SK-N-SH (cell line): ENCODE data around the gene ZNF683. TPM values are rescaled to one million over a fixed set of nuclear protein-coding genes. Genes with fewer than 3 reads are reported as not detected.

ENCODE experiments used
- CTCF ChIA-PET: fragments of 300-600, 350-600 bp; formaldehyde crosslinking; extraction: SDS; loops from one replicate; lab custom pipeline; 2021; lab: Yijun Ruan, JAX
- POLR2A ChIA-PET: fragments of 350-600 bp; sonication (Branson Sonifier 250); formaldehyde crosslinking; extraction: SDS; loops from one replicate; lab custom pipeline; 2020; ENCODE audit warnings: antibody characterized with exemption, inconsistent platforms; lab: Yijun Ruan, JAX
- DNase-seq: peaks from one replicate; pipeline ENCODE4 v3.0.0; 2012
- H2AFZ ChIP-seq: fragments of 200-600 bp; sonication (generic); 2 replicates; pipeline ENCODE4 v1.8.1; 2016; ENCODE audit warnings: antibody characterized with exemption, mild to moderate bottlenecking, low read depth
- H3F3A ChIP-seq: fragments of 200-600 bp; sonication (generic); replicated peaks from 2 replicates; pipeline ENCODE3; 2016; ENCODE audit warnings: antibody characterized with exemption, mild to moderate bottlenecking; ENCODE audit not compliant: insufficient read depth
- H3K27ac ChIP-seq, 2 experiments: fragments of 200-500 bp in 1 of 2; fragments of 200-600 bp in 1 of 2; sonication (Bioruptor generic) in 1 of 2; sonication (generic), shearing (Covaris generic) in 1 of 2; 2 replicates each; pipeline versions ENCODE4 v1.5.1 to v1.6.1; 2014 to 2016; ENCODE audit warnings: low read depth in 2 of 2, inconsistent platforms in 1 of 2, low read length in 1 of 2, mild to moderate bottlenecking in 1 of 2, mixed read lengths in 1 of 2
- H3K27me3 ChIP-seq: fragments of 200-600 bp; sonication (generic), shearing (Covaris generic); 2 replicates; pipeline ENCODE4 v1.6.1; 2016; ENCODE audit warnings: mixed run types; ENCODE audit not compliant: insufficient read depth
- H3K36me3 ChIP-seq, 2 experiments: fragments of 200-500 bp in 1 of 2; fragments of 200-600 bp in 1 of 2; sonication (Bioruptor generic) in 1 of 2; sonication (generic) in 1 of 2; replicated peaks in 1 of 2; 2 replicates each; pipeline versions ENCODE3 to v1.5.1; 2014 to 2016; ENCODE audit warnings: low read length in 1 of 2, mild to moderate bottlenecking in 1 of 2; ENCODE audit not compliant: insufficient read depth in 2 of 2, control insufficient read depth in 1 of 2
- H3K4me1 ChIP-seq, 2 experiments: fragments of 200-500 bp in 1 of 2; fragments of 200-600 bp in 1 of 2; sonication (Bioruptor generic) in 1 of 2; sonication (generic), shearing (Covaris generic) in 1 of 2; 2 replicates each; pipeline versions ENCODE4 v1.5.1 to v1.6.1; 2014 to 2016; ENCODE audit warnings: low read depth in 1 of 2, low read length in 1 of 2, mixed run types in 1 of 2; ENCODE audit not compliant: insufficient read depth in 2 of 2, control insufficient read depth in 1 of 2
- H3K4me2 ChIP-seq: fragments of 200-600 bp; sonication (generic), shearing (Covaris generic); 2 replicates; pipeline ENCODE4 v1.6.1; 2017; ENCODE audit warnings: mixed run types
- H3K4me3 ChIP-seq, 2 experiments: fragments of 200-500 bp in 1 of 2; fragments of 200-600 bp in 1 of 2; sonication (Bioruptor generic) in 1 of 2; sonication (generic), shearing (Covaris generic) in 1 of 2; 2 replicates each; pipeline versions ENCODE4 v1.5.1 to v1.8.1; 2014 to 2016; ENCODE audit warnings: low read depth in 2 of 2, inconsistent platforms in 1 of 2, low read length in 1 of 2, mild to moderate bottlenecking in 1 of 2, mixed read lengths in 1 of 2, moderate library complexity in 1 of 2
- H3K79me2 ChIP-seq: fragments of 200-600 bp; sonication (generic); 2 replicates; pipeline ENCODE4 v1.8.1; 2017; ENCODE audit warnings: mild to moderate bottlenecking; ENCODE audit not compliant: insufficient read depth
- H3K9ac ChIP-seq: fragments of 200-600 bp; sonication (generic); 2 replicates; pipeline ENCODE4 v1.6.1; 2017; ENCODE audit warnings: mixed run types
- H3K9me2 ChIP-seq: fragments of 200-600 bp; sonication (generic); 2 replicates; pipeline ENCODE4 v1.6.1; 2017; ENCODE audit warnings: mixed run types
- H3K9me3 ChIP-seq: fragments of 200-600 bp; sonication (generic); 2 replicates; pipeline ENCODE4 v1.6.1; 2017; ENCODE audit warnings: mixed run types, mild to moderate bottlenecking, moderate library complexity
- H4K20me1 ChIP-seq: fragments of 200-600 bp; sonication (generic); 2 replicates; pipeline ENCODE4 v1.6.1; 2017; ENCODE audit warnings: mild to moderate bottlenecking, mixed run types; ENCODE audit not compliant: insufficient read depth
- CTCF ChIP-seq: fragments of 200-600 bp; sonication (generic); IDR thresholded peaks from 2 replicates; pipeline ENCODE4 v1.6.1; 2017; ENCODE audit warnings: antibody characterized with exemption, mild to moderate bottlenecking, moderate library complexity
- ELF1 ChIP-seq: IDR thresholded peaks from 2 replicates; pipeline ENCODE4 v1.4.0; 2012
- EZH2phosphoT487 ChIP-seq: fragments of 200-600 bp; sonication (generic); IDR thresholded peaks from 2 replicates; pipeline ENCODE4 v1.6.1; 2017; ENCODE audit warnings: low read depth, mixed run types, mild to moderate bottlenecking, antibody characterized with exemption, moderate library complexity, borderline replicate concordance
- FOXJ3 ChIP-seq: sonication (generic); formaldehyde crosslinking; IDR thresholded peaks from 2 replicates; pipeline ENCODE4 v1.5.1; 2020; ENCODE audit warnings: mild to moderate bottlenecking, missing genetic modification reagents
- GATA2 ChIP-seq: sonication (generic); formaldehyde crosslinking; IDR thresholded peaks from 2 replicates; pipeline ENCODE4 v1.5.0; 2020; ENCODE audit warnings: mild to moderate bottlenecking, missing genetic modification reagents
- JUND ChIP-seq: IDR thresholded peaks from 2 replicates; pipeline ENCODE4 v1.4.0; 2012
- MAX ChIP-seq: IDR thresholded peaks from 2 replicates; pipeline ENCODE4 v1.4.0; 2012; ENCODE audit warnings: low read depth
- MXI1 ChIP-seq: IDR thresholded peaks from 2 replicates; pipeline ENCODE4 v1.6.1; 2012; ENCODE audit warnings: mild to moderate bottlenecking, low read depth, low read length, improper control_type of control experiment
- NFIC ChIP-seq: IDR thresholded peaks from 2 replicates; pipeline ENCODE4 v1.4.0; 2012; ENCODE audit warnings: borderline replicate concordance
- POLR2AphosphoS5 ChIP-seq: IDR thresholded peaks from 2 replicates; pipeline ENCODE4 v1.6.1; 2012; ENCODE audit warnings: low read depth, low read length
- RAD21 ChIP-seq: IDR thresholded peaks from 2 replicates; pipeline ENCODE4 v1.6.1; 2012; ENCODE audit warnings: mild to moderate bottlenecking, low read length
- RCOR1 ChIP-seq: fragments of 150-350 bp; IDR thresholded peaks from 2 replicates; pipeline ENCODE4 v1.6.1; 2017; ENCODE audit warnings: antibody characterized with exemption, low read length
- REST ChIP-seq: IDR thresholded peaks from 2 replicates; pipeline ENCODE4 v1.6.1; 2012; ENCODE audit warnings: mild to moderate bottlenecking, low read depth, low read length, moderate library complexity
- RFX5 ChIP-seq: IDR thresholded peaks from 2 replicates; pipeline ENCODE4 v1.6.1; 2012; ENCODE audit warnings: mild to moderate bottlenecking, improper control_type of control experiment, low read length
- RXRA ChIP-seq: IDR thresholded peaks from 2 replicates; pipeline ENCODE4 v1.4.0; 2012; ENCODE audit warnings: low read depth, mild to moderate bottlenecking, borderline replicate concordance
- SIN3A ChIP-seq: IDR thresholded peaks from 2 replicates; pipeline ENCODE4 v1.6.1; 2012; ENCODE audit warnings: low read depth, mild to moderate bottlenecking, low read length, moderate library complexity, borderline replicate concordance
- TAF1 ChIP-seq: IDR thresholded peaks from 2 replicates; pipeline ENCODE4 v1.6.1; 2012; ENCODE audit warnings: low read depth, mild to moderate bottlenecking, low read length, moderate library complexity, borderline replicate concordance
- TCF12 ChIP-seq: IDR thresholded peaks from 2 replicates; pipeline ENCODE4 v1.4.0; 2012
- USF2 ChIP-seq: fragments of 150-350 bp; IDR thresholded peaks from 2 replicates; pipeline ENCODE4 v1.6.1; 2017; ENCODE audit warnings: antibody characterized with exemption, low read length, low read depth, borderline replicate concordance
- YY1 ChIP-seq: IDR thresholded peaks from 2 replicates; pipeline ENCODE4 v1.4.0; 2012; ENCODE audit warnings: low read depth, mild to moderate bottlenecking
- WGBS: methylation state at CpG from one replicate; pipeline ENCODE4 v1.1.6; 2017; ENCODE audit warnings: low lambda C conversion rate; 5-methylcytosine and 5-hydroxymethylcytosine counted together
- polyA plus RNA-seq, 3 experiments: library from polyadenylated mRNA; depleted of rRNA; stranded (reverse); fragments of >200 nt; gene quantifications; 2 replicates each; pipeline ENCODE4 v1.2.3, GENCODE V29; 2012

Gene ZNF683
- polyA plus RNA-seq, 1 of the 3 experiments (the other 2 are of a cell fraction) = not detected

- DNase-seq = no peak
- ChIA-PET POLR2A (no interaction called here), CTCF (interaction anchor here (0.9 to 11.9 kb wide), 3 partner anchors 12 to 66 kb away, joined by 3 to 99 read pairs (median 6); no protein-coding TSS in a partner anchor)
- Histone ChIP-seq H2AFZ (no peak overlapping the region), H3K79me2 (no peaks in the 10 kb centered on the region), H3F3A (no peaks in the 10 kb centered on the region), H3K27me3 (no peaks in the 10 kb centered on the region), H4K20me1 (no peaks in the 10 kb centered on the region), H3K4me3 (no peak overlapping the region), H3K9me3 (no peaks in the 10 kb centered on the region), H3K9ac (no peak overlapping the region), H3K36me3 (no peaks in the 10 kb centered on the region), H3K9me2 (no peaks in the 10 kb centered on the region), H3K4me2 (no peak overlapping the region), H3K27ac (no peak overlapping the region), H3K4me1 (no peaks in the 10 kb centered on the region)
- TF ChIP-seq MXI1 (no peak), RXRA (no peak), EZH2phosphoT487 (no peak), USF2 (no peak), FOXJ3 (CRISPR knock-in tag) (no peak), TCF12 (no peak), POLR2AphosphoS5 (no peak), MAX (no peak), NFIC (no peak)
- 89% methylated on average over 9 of the region's 9 CpGs for WGBS
Observed at GRCh38 chr1:26350701-26351589, 21.6 kb downstream of the ZNF683 start.

GRCh38 chr1:26350343-26350700 is 22.2 kb downstream of the ZNF683 start:
- H3K9ac ChIP-seq = no peak overlapping the region
- H3K36me3 ChIP-seq = no peaks in the 10 kb centered on the region
- no peaks in the 10 kb centered on the region for H3F3A ChIP-seq
- no peak for DNase-seq
- H3K4me2 ChIP-seq = no peak overlapping the region
- no peak for TF ChIP-seq YY1
- TF ChIP-seq GATA2 (CRISPR knock-in tag) = no peak
- no peak for TF ChIP-seq RFX5
- TF ChIP-seq ELF1 = no peak
- TF ChIP-seq TAF1 = no peak
- no peak for TF ChIP-seq SIN3A
- no peak for TF ChIP-seq REST
- no peak for TF ChIP-seq RCOR1
- no peak for TF ChIP-seq NFIC
- no peak for TF ChIP-seq TCF12
- no peak for TF ChIP-seq JUND
- no peak for TF ChIP-seq CTCF
- TF ChIP-seq RAD21 = no peak
- no peak for TF ChIP-seq MXI1
- TF ChIP-seq MAX = no peak
- no peaks in the 10 kb centered on the region for H3K79me2 ChIP-seq
- H3K4me3 ChIP-seq = no peak overlapping the region
- ChIA-PET CTCF (interaction anchor here (0.9 to 11.9 kb wide), 4 partner anchors 13 to 67 kb away, joined by 3 to 99 read pairs (median 4); no protein-coding TSS in a partner anchor), POLR2A (no interaction called here)
- no peaks in the 10 kb centered on the region for H4K20me1 ChIP-seq
- H3K4me1 ChIP-seq = no peaks in the 10 kb centered on the region
- H3K27ac ChIP-seq = no peak overlapping the region
- H3K9me3 ChIP-seq = no peaks in the 10 kb centered on the region
- no peaks in the 10 kb centered on the region for H3K9me2 ChIP-seq
- no peak overlapping the region for H2AFZ ChIP-seq
- H3K27me3 ChIP-seq = no peaks in the 10 kb centered on the region
- WGBS = 76% methylated on average over 2 of the region's 2 CpGs
